DMS 273 treated with DMSO at 0.1 percent for 48 hours (cell line): ENCODE results near the gene FAM229A.

Experiments
- DNase-seq: peaks from one replicate; lab custom pipeline; 2025; lab: John Stamatoyannopoulos, UW

Gene FAM229A

GRCh38 chr1:32349211-32349708, 13.0 kb downstream of the FAM229A start:
- no peak for DNase-seq

GRCh38 chr1:32346532-32347157, 15.6 kb downstream of the FAM229A start:
- no peak for DNase-seq

DNA sequence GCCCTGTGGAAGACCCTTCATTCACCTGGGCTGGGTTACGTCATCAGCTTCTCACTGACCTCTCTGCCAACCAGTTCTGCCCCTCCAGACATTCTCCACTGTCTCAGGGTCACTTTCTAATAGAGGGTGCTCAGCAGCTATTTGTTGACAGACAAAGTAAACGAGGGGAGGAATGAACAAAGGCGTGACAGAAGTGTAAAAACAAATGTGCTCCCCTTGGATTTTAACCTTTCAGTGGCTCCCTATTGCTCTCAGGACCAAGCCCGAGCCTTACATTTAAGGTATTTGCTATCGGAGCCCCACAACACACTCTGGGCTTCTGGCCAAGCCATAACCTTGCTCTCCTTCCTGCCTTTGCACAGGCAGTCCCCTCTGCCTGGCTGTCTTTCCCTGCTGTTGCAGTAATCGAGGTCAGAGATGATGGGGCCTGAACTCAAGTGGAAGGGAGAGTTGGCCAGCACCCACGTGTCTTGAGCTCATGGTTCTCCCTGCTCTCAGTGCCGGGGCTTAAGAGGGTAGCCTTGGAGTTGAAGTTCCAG, 16.9 kb downstream of the FAM229A start:
- DNase-seq: no peak

DNA sequence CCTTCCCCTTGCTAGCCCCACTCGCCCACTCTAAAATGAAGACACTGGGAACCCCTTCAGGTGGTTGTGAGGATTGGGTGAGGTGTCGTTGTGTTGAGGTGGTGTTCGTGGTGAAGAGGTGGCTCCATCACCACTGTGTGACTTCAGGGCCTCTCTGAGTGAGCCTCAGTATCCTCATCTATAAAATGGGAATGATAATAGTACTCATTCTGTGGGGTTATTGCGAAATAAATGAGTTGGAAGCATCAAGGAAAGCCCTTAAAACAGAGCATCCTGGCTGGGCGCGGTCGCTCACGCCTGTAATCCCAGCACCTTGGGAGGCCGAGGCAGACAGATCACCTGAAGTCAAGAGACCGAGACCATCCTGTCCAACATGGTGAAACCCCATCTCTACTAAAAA, 19.6 kb downstream of the FAM229A start:
- DNase-seq: no peak

GRCh38 chr1:32341971-32342370, 20.3 kb downstream of the FAM229A start:
- DNase-seq: no peak

- no peak for DNase-seq
Measured at GRCh38 chr1:32341186-32341757, 21.0 kb downstream of the FAM229A start.

DNA sequence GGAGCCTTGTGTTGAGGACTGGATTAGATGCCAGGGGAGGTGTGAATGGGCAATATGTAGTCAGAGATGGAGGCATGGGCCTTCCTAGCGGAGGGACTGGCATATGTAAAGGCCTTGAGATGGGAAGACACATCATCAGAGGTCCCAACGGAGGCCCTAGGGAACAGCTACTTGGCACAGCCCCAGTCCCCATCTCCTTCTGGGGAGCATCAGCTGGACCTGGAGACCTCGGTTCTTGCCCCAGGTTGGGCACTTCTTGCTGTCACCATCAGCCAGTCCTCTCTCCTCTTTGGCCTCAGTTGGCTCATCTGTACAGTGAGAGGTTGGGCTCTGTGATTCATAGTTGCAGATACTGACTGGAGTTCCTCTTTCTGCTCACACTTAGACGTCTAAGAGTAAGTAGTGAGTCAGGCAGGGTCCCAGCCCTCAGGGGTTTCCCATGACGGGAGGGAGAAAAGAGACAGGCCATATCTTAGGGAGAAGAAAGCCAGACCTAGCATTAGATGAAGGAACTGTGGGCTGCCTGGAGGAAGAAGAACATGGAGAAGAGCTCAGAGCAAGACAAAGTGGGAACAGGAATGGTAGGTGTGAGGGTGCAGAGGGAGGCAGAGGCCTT, 22.8 kb downstream of the FAM229A start:
- DNase-seq: no peak

GRCh38 chr1:32338637-32339145, 23.6 kb downstream of the FAM229A start:
- no peak for DNase-seq

GRCh38 chr1:32337855-32338636, 24.2 kb downstream of the FAM229A start:
- DNase-seq: no peak

- DNase-seq: no peak
Measured at GRCh38 chr1:32336963-32337675, 25.2 kb downstream of the FAM229A start.

GRCh38 chr1:32336591-32336932, 25.7 kb downstream of the FAM229A start:
- no peak for DNase-seq

GRCh38 chr1:32335790-32336590, 26.3 kb downstream of the FAM229A start, which contains the start of gene MARCKSL1:
Gene MARCKSL1 (minus strand): TSS chr1:32336233. CDS start chr1:32336033, 200 bp downstream.
- DNase-seq: no peak

GRCh38 chr1:32335535-32335789, 26.8 kb downstream of the FAM229A start:
- DNase-seq: no peak

GRCh38 chr1:32334864-32335534, 27.3 kb downstream of the FAM229A start:
- DNase-seq: no peak

- no peak for DNase-seq
Measured at GRCh38 chr1:32334274-32334861, 27.9 kb downstream of the FAM229A start.

GRCh38 chr1:32333251-32333963, 28.9 kb downstream of the FAM229A start:
- no peak for DNase-seq

GRCh38 chr1:32332290-32333079, 29.8 kb downstream of the FAM229A start:
- no peak for DNase-seq

GRCh38 chr1:32331549-32331948, 30.7 kb downstream of the FAM229A start:
- no peak for DNase-seq
